Activated CD4-positive, alpha-beta memory T cell treated with anti-CD3 and anti-CD28 coated beads for 36 hours (primary cell): Measurements from ENCODE around the gene HOXA3. TPM values are rescaled to one million over a fixed set of nuclear protein-coding genes. Genes with fewer than 3 reads are reported as not detected.

ENCODE experiments used
- CTCF ChIA-PET: fragments of 350-600 bp; sonication (Branson Sonifier 250); formaldehyde crosslinking; loops from one replicate; lab custom pipeline; 2021; ENCODE audit warnings: antibody characterized with exemption, inconsistent platforms; lab: Charles Lee
- POLR2A ChIA-PET: fragments of 350-600 bp; sonication (Branson Sonifier 250); formaldehyde crosslinking; loops from one replicate; lab custom pipeline; 2021; ENCODE audit warnings: antibody characterized with exemption; lab: Charles Lee
- DNase-seq: peaks from one replicate; pipeline ENCODE4 v3.0.0-alpha.2; 2020
- H3K27ac Mint-ChIP-seq: one replicate; pipeline ENCODE4 v1.8.0; 2021; ENCODE audit warnings: mixed read lengths
- H3K27me3 Mint-ChIP-seq: one replicate; pipeline ENCODE4 v1.8.0; 2021; ENCODE audit warnings: mixed read lengths
- H3K36me3 Mint-ChIP-seq: one replicate; pipeline ENCODE4 v1.8.0; 2021; ENCODE audit warnings: mixed read lengths
- H3K4me1 Mint-ChIP-seq: one replicate; pipeline ENCODE4 v1.8.0; 2021; ENCODE audit warnings: low read depth, mixed read lengths
- H3K4me3 Mint-ChIP-seq: one replicate; pipeline ENCODE4 v1.8.0; 2021; ENCODE audit warnings: mild to moderate bottlenecking, mixed read lengths
- H3K9me3 Mint-ChIP-seq: one replicate; pipeline ENCODE4 v1.8.0; 2021; ENCODE audit warnings: mixed read lengths
- intact Hi-C: fragments of 100-400 bp; cut with micrococcal nuclease; formaldehyde crosslinking; loops from one replicate; pipeline ENCODE4 v1.15.1; 2023
- total RNA-seq, 2 experiments: library from RNA; stranded (reverse); gene quantifications; one replicate each; pipeline ENCODE4 v1.2.3, GENCODE V29; 2021

The HOXA3 gene
- total RNA-seq, 2 experiments from 2014 or later: not detected

GRCh38 chr7:27194686-27195379 lies 42.5 kb upstream of the HOXA3 start:
- ChIA-PET POLR2A (no interaction called here), CTCF (interaction anchor here (0.6 to 4.1 kb wide), 19 partner anchors 10 to 1343 kb away, joined by 3 to 45 read pairs (median 11); partner anchors contain the start of gene HOXA11)
- no peak overlapping the region for H3K27ac Mint-ChIP-seq
- no peaks in the 10 kb centered on the region for H3K9me3 Mint-ChIP-seq
- H3K4me3 Mint-ChIP-seq: no peak overlapping the region
- H3K36me3 Mint-ChIP-seq: peaks cover 2% of the 10 kb centered on the region
- DNase-seq: peak; percentile 2
- peaks cover 18% of the 10 kb centered on the region for H3K4me1 Mint-ChIP-seq
- H3K27me3 Mint-ChIP-seq: peaks cover 72% of the 10 kb centered on the region
- intact Hi-C loops: loop anchor here (2.0 to 5.0 kb wide), 2 partner anchors 587 to 726 kb away; no protein-coding TSS in a partner anchor

DNA sequence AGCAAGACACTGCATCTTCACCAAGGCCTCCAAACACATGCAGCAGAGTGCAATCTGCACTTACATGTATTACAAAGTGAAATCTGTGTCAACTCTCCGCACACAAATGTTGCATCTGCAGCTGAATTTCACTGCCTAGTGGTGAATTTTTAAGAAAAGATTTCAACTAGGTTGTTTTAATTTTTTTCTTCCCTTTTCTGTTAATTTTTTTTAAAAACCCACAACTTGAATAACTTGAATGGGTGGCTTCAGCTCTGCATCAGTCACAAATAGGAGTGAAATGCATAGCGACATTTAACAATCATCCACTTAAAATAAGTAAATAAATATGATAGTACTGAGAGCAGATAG lies 41.6 kb upstream of the HOXA3 start:
- CTCF ChIA-PET: interaction anchor here (1.4 to 4.1 kb wide), 4 partner anchors 9 to 827 kb away, joined by 5 to 45 read pairs (median 26); partner anchors contain the start of gene HOXA11
- POLR2A ChIA-PET: no interaction called here
- H3K4me3 Mint-ChIP-seq: no peak overlapping the region
- no peaks in the 10 kb centered on the region for H3K9me3 Mint-ChIP-seq
- intact Hi-C loops: loop anchor here (2.0 kb wide), 1 partner anchor 727 kb away; no protein-coding TSS in a partner anchor
- peaks cover 24% of the 10 kb centered on the region for H3K4me1 Mint-ChIP-seq
- H3K27me3 Mint-ChIP-seq: peaks cover 77% of the 10 kb centered on the region
- DNase-seq: no peak
- H3K36me3 Mint-ChIP-seq: peaks cover 2% of the 10 kb centered on the region
- H3K27ac Mint-ChIP-seq: no peak overlapping the region

DNA sequence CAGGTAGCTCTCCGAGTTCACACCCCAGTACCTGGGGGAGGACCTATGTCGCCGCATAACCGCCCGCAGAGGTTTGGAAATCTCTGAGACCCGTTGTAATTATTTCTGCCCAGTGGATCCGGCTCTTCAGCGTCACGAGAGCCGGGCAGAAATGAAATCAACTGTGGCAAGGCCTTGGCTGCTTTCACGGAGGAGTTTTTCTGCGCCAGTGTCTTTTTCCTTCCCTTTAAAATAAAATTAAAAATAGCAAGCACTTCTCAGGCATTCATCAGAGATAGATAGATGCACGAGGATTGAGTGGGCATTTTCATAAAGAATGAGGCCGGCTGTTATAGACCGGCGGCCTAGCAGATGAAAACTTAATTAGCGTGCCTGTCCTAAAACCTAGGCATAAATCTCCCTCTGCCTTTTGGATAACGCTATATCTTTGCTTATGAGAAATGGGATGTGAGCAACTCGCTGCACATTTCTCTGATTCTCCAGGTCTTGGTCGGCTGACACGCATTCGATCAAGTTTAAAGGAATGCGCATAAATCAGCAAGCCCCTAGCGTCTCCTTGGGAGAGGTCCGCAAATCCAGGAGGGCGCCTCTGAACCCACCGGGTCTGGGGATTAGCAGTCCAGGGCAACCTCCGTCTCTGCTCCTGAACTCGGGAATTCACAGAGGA lies 41.1 kb upstream of the HOXA3 start:
- no peaks in the 10 kb centered on the region for H3K9me3 Mint-ChIP-seq
- H3K36me3 Mint-ChIP-seq: no peaks in the 10 kb centered on the region
- H3K27me3 Mint-ChIP-seq: peaks cover 77% of the 10 kb centered on the region
- DNase-seq: peak; percentile 6
- intact Hi-C loops: loop anchor here (2.0 kb wide), 1 partner anchor 727 kb away; no protein-coding TSS in a partner anchor
- H3K27ac Mint-ChIP-seq: no peak overlapping the region
- ChIA-PET POLR2A (no interaction called here), CTCF (interaction anchor here (1.5 to 4.1 kb wide), 3 partner anchors 9 to 727 kb away, joined by 5 to 45 read pairs (median 15); partner anchors contain the start of gene HOXA11)
- H3K4me3 Mint-ChIP-seq: no peak overlapping the region
- peaks cover 27% of the 10 kb centered on the region for H3K4me1 Mint-ChIP-seq

GRCh38 chr7:27192546-27193334 lies 40.4 kb upstream of the HOXA3 start:
- no peaks in the 10 kb centered on the region for H3K36me3 Mint-ChIP-seq
- ChIA-PET POLR2A (no interaction called here), CTCF (interaction anchor here (0.7 to 4.1 kb wide), 6 partner anchors 8 to 728 kb away, joined by 3 to 45 read pairs (median 4); partner anchors contain the start of gene HOXA11)
- H3K9me3 Mint-ChIP-seq: no peaks in the 10 kb centered on the region
- DNase-seq: peak; percentile 12
- intact Hi-C loops: no loop called here
- peaks cover 31% of the 10 kb centered on the region for H3K4me1 Mint-ChIP-seq
- peaks cover 77% of the 10 kb centered on the region for H3K27me3 Mint-ChIP-seq
- H3K4me3 Mint-ChIP-seq: peak overlapping the region; percentile 49
- H3K27ac Mint-ChIP-seq: no peak overlapping the region

DNA sequence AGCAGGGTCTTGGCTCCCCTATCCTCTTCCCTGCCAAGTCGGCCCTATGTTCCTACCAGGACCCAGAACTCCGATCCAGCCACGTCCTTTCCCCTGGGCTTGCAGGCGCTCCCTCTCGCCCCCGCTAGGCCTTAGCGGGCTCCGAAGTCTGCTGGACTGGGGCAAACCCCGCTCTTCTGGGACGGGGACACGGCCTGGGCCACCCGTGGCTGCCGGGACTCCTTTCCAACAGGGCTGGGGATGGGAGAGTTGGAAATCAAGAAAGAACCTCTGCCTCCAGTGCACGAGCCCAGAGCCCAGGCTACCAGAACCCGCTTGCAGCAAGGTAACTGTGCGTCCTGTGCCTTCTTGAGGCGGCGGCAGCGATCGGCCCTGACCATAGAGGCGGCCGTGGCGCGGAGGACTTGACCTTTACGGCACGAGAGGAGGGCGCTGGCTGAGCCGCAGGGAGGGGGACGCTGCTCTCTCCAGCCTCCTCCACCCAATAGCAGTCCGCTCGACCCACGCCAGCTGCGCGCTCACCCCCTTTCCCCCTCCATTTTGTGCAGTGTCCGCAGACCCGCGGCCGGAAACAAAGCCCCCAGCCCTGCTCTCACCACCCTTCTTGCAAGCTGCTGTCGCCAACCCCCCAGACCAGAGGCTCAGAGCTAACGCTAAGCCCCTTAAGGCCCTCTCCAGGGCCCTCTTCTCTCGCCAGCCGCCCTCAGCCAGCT lies 39.6 kb upstream of the HOXA3 start:
- ChIA-PET POLR2A (no interaction called here), CTCF (interaction anchor here (0.7 to 3.5 kb wide), 6 partner anchors 12 to 729 kb away, joined by 3 to 15 read pairs (median 4); no protein-coding TSS in a partner anchor)
- Mint-ChIP-seq H3K9me3 (no peaks in the 10 kb centered on the region), H3K27ac (no peak overlapping the region), H3K4me3 (peak overlapping the region; percentile 32), H3K27me3 (peaks cover 78% of the 10 kb centered on the region), H3K4me1 (peaks cover 36% of the 10 kb centered on the region), H3K36me3 (no peaks in the 10 kb centered on the region)
- no peak for DNase-seq
- intact Hi-C loops: no loop called here

DNA sequence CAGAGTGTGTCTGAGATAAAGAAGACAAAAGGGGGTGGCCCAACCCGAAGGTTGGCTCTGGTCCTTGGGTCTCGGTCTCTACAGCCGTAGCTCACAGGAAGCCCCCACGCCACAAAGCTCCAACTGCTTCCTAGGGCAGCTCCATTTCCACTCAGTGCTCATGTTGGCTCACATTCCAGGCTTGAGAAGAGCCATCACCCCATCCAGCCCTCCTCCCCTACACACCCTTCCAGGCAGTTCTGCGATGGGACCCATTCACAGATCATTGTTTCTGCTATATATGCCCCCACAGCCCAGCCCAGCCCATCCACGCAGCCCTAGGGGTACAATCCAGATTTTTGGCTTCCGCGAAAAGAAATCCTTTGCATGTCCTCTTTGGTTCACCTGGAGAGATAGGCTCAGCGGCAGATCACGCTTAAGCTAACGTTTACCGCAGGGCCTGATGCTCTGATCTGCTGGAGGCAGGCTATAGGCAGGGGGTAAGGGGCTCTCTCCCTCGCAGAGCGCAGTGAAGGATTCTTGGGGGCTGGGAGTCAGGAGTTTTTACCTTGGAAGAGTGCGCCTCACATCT lies 38.9 kb upstream of the HOXA3 start:
- H3K4me1 Mint-ChIP-seq: peaks cover 38% of the 10 kb centered on the region
- H3K27me3 Mint-ChIP-seq: peaks cover 79% of the 10 kb centered on the region
- intact Hi-C loops: no loop called here
- CTCF ChIA-PET: interaction anchor here (1.0 to 3.5 kb wide), 3 partner anchors 8 to 40 kb away, joined by 3 to 15 read pairs (median 7); no protein-coding TSS in a partner anchor
- H3K36me3 Mint-ChIP-seq: no peaks in the 10 kb centered on the region
- no peak overlapping the region for H3K27ac Mint-ChIP-seq
- no peak overlapping the region for H3K4me3 Mint-ChIP-seq
- no peaks in the 10 kb centered on the region for H3K9me3 Mint-ChIP-seq
- POLR2A ChIA-PET: no interaction called here
- peak; percentile 6 for DNase-seq

DNA sequence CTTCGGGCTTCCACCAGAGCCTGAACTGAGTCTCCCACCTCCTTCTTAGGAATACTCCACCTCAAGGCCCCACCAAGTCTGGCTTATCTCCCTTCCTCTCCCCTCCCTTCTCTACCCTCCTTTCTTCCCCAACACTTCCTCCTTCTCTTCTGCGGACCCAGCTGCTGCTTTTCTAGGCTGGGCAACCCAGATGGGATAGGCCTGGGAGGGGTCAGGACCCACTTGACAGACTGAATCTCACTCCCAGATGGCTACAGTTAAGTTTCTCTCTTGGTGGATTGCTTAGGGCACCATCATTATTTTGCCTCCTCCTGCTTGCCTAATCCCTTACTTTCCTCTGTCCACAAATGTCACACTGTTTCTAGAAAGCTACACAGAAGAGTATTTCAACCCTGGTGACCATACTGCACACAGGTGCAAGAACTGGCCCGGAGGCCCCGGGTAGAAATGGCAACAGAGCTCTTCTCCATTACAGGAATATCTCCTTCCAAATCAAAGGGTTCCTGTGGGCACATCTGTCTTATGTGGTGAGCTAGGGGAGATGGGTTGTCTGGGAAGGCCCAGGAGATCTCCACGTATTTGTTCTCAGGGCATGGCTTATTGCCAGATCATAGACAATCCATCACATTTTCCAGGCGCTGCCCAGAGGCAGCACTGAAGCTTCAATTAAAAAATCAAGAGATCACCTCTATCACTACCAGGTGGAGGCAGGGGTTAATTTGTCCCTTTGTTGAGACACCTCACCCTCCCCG lies 37.8 kb upstream of the HOXA3 start:
- DNase-seq: peak; percentile 1
- intact Hi-C loops: loop anchor here (1.0 to 5.0 kb wide), 3 partner anchors 10 to 1328 kb away; partner anchors contain the start of genes HOXA13 and HOXA3
- H3K27ac Mint-ChIP-seq: no peak overlapping the region
- H3K4me3 Mint-ChIP-seq: no peak overlapping the region
- H3K36me3 Mint-ChIP-seq: no peaks in the 10 kb centered on the region
- CTCF ChIA-PET: interaction anchor here (0.6 to 3.5 kb wide), 4 partner anchors 9 to 39 kb away, joined by 3 to 15 read pairs (median 5); no protein-coding TSS in a partner anchor
- no peaks in the 10 kb centered on the region for H3K9me3 Mint-ChIP-seq
- H3K4me1 Mint-ChIP-seq: peaks cover 49% of the 10 kb centered on the region
- H3K27me3 Mint-ChIP-seq: peaks cover 84% of the 10 kb centered on the region
- POLR2A ChIA-PET: no interaction called here

DNA sequence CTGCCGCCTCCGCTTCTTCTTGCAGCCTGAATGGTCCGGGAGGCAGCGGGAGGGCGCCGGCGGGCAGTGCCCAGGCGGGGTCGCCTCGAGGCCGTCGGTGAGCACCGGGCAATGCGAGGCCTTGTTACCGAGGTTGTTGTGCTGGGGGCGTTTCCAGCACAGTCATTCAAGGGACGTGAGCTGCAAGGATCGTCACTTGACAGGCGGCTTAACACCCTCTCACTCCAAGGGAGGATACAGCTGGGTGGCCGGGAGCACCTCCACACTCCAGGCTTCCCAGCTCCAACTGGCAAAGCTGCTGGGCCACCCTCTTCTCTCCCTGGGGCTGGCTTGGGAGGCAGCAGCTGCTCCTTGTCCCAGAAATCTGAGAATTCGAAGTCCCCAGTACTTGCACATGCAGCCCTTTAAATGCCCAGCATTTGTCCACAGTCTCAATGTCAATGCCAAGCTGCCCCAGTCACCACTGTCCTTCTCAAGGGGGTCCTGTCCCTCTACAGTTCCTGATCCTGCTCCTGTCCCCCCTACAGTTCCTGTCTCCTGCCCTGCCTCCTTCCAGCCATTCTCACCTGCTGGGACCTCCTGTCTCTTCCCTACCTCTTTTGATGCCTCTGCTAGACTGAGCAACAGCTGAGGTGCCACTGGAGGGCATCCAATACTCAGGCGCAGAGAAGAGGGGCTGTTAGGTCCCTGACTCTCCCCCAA lies 37.1 kb upstream of the HOXA3 start:
- POLR2A ChIA-PET: no interaction called here
- peaks cover 55% of the 10 kb centered on the region for H3K4me1 Mint-ChIP-seq
- no peak overlapping the region for H3K4me3 Mint-ChIP-seq
- DNase-seq: peak; percentile 9
- no peak overlapping the region for H3K27ac Mint-ChIP-seq
- H3K36me3 Mint-ChIP-seq: peaks cover 4% of the 10 kb centered on the region
- no peaks in the 10 kb centered on the region for H3K9me3 Mint-ChIP-seq
- CTCF ChIA-PET: interaction anchor here (2.5 kb wide), 1 partner anchor 39 kb away, joined by 7 read pairs; no protein-coding TSS in a partner anchor
- intact Hi-C loops: loop anchor here (1.0 to 5.0 kb wide), 3 partner anchors 11 to 1327 kb away; partner anchors contain the start of genes HOXA13 and HOXA3
- H3K27me3 Mint-ChIP-seq: peaks cover 84% of the 10 kb centered on the region

GRCh38 chr7:27188386-27189294 lies 36.3 kb upstream of the HOXA3 start:
- Mint-ChIP-seq H3K27ac (no peak overlapping the region), H3K9me3 (no peaks in the 10 kb centered on the region), H3K4me1 (peaks cover 55% of the 10 kb centered on the region), H3K4me3 (peak overlapping the region; percentile 55), H3K27me3 (peaks cover 83% of the 10 kb centered on the region), H3K36me3 (peaks cover 4% of the 10 kb centered on the region)
- peak; percentile 48 for DNase-seq
- intact Hi-C loops: loop anchor here (1.0 to 5.0 kb wide), 3 partner anchors 12 to 1326 kb away; partner anchors contain the start of genes HOXA13 and HOXA3
- POLR2A ChIA-PET: no interaction called here
- CTCF ChIA-PET: no interaction called here
